T-cell (primary cell): ENCODE results near the gene PER2. TPM values are rescaled to one million over a fixed set of nuclear protein-coding genes. Genes with fewer than 3 reads are reported as not detected.
"Not testable (repeated sequence)": the region's sequence is repeated elsewhere in the genome, so short reads cannot be mapped to it uniquely, and the experiment has no call there.

Experiments used
- ATAC-seq, 4 experiments: fragments of 200-7000 bp in 3 of 4; fragments of 150-1000 bp in 1 of 4; cut with Tn5 transposase; replicated peaks in 1 of 4; 1 replicate in 3 of 4; 2 replicates in 1 of 4; pipeline ENCODE4 v1.10.0; 2021; ENCODE audit warnings: moderate library complexity in 3 of 4, mild to moderate bottlenecking in 2 of 4, moderate number of reproducible peaks in 1 of 4
- CTCF ChIA-PET, 2 donors: fragments of 300-600 bp; sonication (Branson Sonifier 250); formaldehyde crosslinking; loops; one replicate each; lab custom pipeline; 2022; ENCODE audit warnings: antibody characterized with exemption in 2 of 2; lab: Charles Lee
- POLR2A ChIA-PET, 2 donors: fragments of 300-600 bp; sonication (Branson Sonifier 250); formaldehyde crosslinking; loops; one replicate each; lab custom pipeline; 2022; ENCODE audit warnings: antibody characterized with exemption in 2 of 2; lab: Charles Lee
- DNase-seq, 35 experiments: peaks; one replicate each; pipeline versions ENCODE4 v3.0.0 to v3.0.0-alpha.2; 2013 to 2023
- H3K27ac ChIP-seq: one replicate; pipeline ENCODE4 v1.5.1; 2013; ENCODE audit warnings: low read length
- H3K27me3 ChIP-seq, 2 experiments: replicated peaks in 1 of 2; 1 replicate in 1 of 2; 2 replicates in 1 of 2; pipeline versions ENCODE4 v1.6.1 to v1.7.0; 2013; ENCODE audit warnings: low read length in 1 of 2, mixed read lengths in 1 of 2; ENCODE audit not compliant: control insufficient read depth in 2 of 2, insufficient read depth in 2 of 2; ENCODE audit errors: extremely low read depth in 1 of 2
- H3K36me3 ChIP-seq, 2 donors: 1 replicate in 1 of 2; 2 replicates in 1 of 2; pipeline versions ENCODE4 v1.6.1 to v1.7.0; 2013; ENCODE audit warnings: low read length in 1 of 2; ENCODE audit not compliant: control insufficient read depth in 2 of 2, insufficient read depth in 1 of 2; ENCODE audit errors: extremely low read depth in 1 of 2
- H3K4me1 ChIP-seq, 2 experiments: 1 replicate in 1 of 2; 2 replicates in 1 of 2; pipeline versions ENCODE4 v1.6.1 to v1.7.0; 2013; ENCODE audit warnings: low read length in 2 of 2, mixed read lengths in 1 of 2; ENCODE audit not compliant: insufficient read depth in 2 of 2, control insufficient read depth in 1 of 2; ENCODE audit errors: extremely low read depth in 1 of 2
- H3K4me3 ChIP-seq, 2 donors: 1 replicate in 1 of 2; 2 replicates in 1 of 2; pipeline versions ENCODE4 v1.5.1 to v1.7.0; 2013; ENCODE audit warnings: mild to moderate bottlenecking in 2 of 2, low read length in 1 of 2, moderate library complexity in 1 of 2; ENCODE audit not compliant: control insufficient read depth in 1 of 2; ENCODE audit errors: extremely low read depth in 1 of 2
- H3K9me3 ChIP-seq: 2 replicates; pipeline ENCODE4 v1.7.0; 2013
- H3K27ac Mint-ChIP-seq, 2 donors: one replicate each; pipeline ENCODE4 v1.8.0; 2020 to 2021; ENCODE audit warnings: mild to moderate bottlenecking in 2 of 2, mixed read lengths in 2 of 2
- H3K27me3 Mint-ChIP-seq, 2 donors: one replicate each; pipeline ENCODE4 v1.8.0; 2021 to 2022; ENCODE audit warnings: mixed read lengths in 2 of 2
- H3K36me3 Mint-ChIP-seq: one replicate; pipeline ENCODE4 v1.8.0; 2021; ENCODE audit warnings: mixed read lengths
- H3K4me1 Mint-ChIP-seq, 3 donors: one replicate each; pipeline ENCODE4 v1.8.0; 2020 to 2022; ENCODE audit warnings: mixed read lengths in 3 of 3, mild to moderate bottlenecking in 1 of 3
- H3K4me3 Mint-ChIP-seq, 3 donors: one replicate each; pipeline ENCODE4 v1.8.0; 2020 to 2022; ENCODE audit warnings: mild to moderate bottlenecking in 3 of 3, mixed read lengths in 3 of 3, moderate library complexity in 3 of 3
- H3K9me3 Mint-ChIP-seq, 3 donors: one replicate each; pipeline ENCODE4 v1.8.0; 2020 to 2022; ENCODE audit warnings: mixed read lengths in 3 of 3
- WGBS: methylation state at CpG from one replicate; pipeline ENCODE4 v1.1.5; 2013; ENCODE audit warnings: missing lambda C conversion rate; ENCODE audit not compliant: insufficient coverage; 5-methylcytosine and 5-hydroxymethylcytosine counted together
- total RNA-seq, 35 experiments: library from RNA in 6 of 35; stranded (reverse) in 6 of 35; fragments of 120-200 nt in 1 of 35; gene quantifications; one replicate each; pipeline versions ENCODE4 v1.2.1 to v1.2.4 and lab custom pipeline; 2013 to 2026

PER2 gene, protein sequence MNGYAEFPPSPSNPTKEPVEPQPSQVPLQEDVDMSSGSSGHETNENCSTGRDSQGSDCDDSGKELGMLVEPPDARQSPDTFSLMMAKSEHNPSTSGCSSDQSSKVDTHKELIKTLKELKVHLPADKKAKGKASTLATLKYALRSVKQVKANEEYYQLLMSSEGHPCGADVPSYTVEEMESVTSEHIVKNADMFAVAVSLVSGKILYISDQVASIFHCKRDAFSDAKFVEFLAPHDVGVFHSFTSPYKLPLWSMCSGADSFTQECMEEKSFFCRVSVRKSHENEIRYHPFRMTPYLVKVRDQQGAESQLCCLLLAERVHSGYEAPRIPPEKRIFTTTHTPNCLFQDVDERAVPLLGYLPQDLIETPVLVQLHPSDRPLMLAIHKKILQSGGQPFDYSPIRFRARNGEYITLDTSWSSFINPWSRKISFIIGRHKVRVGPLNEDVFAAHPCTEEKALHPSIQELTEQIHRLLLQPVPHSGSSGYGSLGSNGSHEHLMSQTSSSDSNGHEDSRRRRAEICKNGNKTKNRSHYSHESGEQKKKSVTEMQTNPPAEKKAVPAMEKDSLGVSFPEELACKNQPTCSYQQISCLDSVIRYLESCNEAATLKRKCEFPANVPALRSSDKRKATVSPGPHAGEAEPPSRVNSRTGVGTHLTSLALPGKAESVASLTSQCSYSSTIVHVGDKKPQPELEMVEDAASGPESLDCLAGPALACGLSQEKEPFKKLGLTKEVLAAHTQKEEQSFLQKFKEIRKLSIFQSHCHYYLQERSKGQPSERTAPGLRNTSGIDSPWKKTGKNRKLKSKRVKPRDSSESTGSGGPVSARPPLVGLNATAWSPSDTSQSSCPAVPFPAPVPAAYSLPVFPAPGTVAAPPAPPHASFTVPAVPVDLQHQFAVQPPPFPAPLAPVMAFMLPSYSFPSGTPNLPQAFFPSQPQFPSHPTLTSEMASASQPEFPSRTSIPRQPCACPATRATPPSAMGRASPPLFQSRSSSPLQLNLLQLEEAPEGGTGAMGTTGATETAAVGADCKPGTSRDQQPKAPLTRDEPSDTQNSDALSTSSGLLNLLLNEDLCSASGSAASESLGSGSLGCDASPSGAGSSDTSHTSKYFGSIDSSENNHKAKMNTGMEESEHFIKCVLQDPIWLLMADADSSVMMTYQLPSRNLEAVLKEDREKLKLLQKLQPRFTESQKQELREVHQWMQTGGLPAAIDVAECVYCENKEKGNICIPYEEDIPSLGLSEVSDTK (N-terminal part only)
- 10 to 100 TPM in 4 of 5 donors, 1 to 10 TPM in 1; 9.3 to 24.5 (median 13.0) TPM for total RNA-seq
- 6.2 TPM for total RNA-seq (2013)
- total RNA-seq (lab: John Stamatoyannopoulos, UW), result 17.3 to 173 (median 43.0) reads per million in 29 experiments

- Mint-ChIP-seq H3K4me1 (peaks cover 40 to 61% (median 55%) of the 10 kb centered on the region in 3 donors), H3K9me3 (no peaks in the 10 kb centered on the region), H3K36me3 (peaks cover 4% of the 10 kb centered on the region), H3K4me3 (peak within 1 kb of the TSS; percentile 90 to 96 (median 95)), H3K27ac (peak within 1 kb of the TSS; percentile 87 to 93), H3K27me3 (no peaks in the 10 kb centered on the region)
- peak within 1 kb of the TSS; percentile 78 for H3K27ac ChIP-seq
- ChIA-PET POLR2A (no interaction called here), CTCF (interaction anchor here in 1 of 2 donors (1.0 kb wide), 1 partner anchor 9 kb away, joined by 3 read pairs; no protein-coding TSS in a partner anchor)
- H3K27me3 ChIP-seq, result no peaks in the 10 kb centered on the region
- H3K4me3 ChIP-seq, result peak within 1 kb of the TSS; percentile 83 to 89
- no peaks in the 10 kb centered on the region for H3K9me3 ChIP-seq
- peaks cover 7 to 34% of the 10 kb centered on the region in 2 experiments for H3K4me1 ChIP-seq
- under 1% methylated on average over 58 of the region's 65 CpGs for WGBS
- ATAC-seq (peak in 3 of 4 experiments; percentile 17 to 42 (median 36)), DNase-seq (peak in 20 of 35 experiments; percentile 5 to 57 (median 24))
- no peaks in the 10 kb centered on the region for H3K36me3 ChIP-seq
Measured at GRCh38 chr2:238287737-238288649, at the start of gene PER2. Gene PER2, minus strand, starts transcription at chr2:238288610. Its CDS starts 10,674 bp downstream, at chr2:238277936.

GRCh38 chr2:238337846-238338245 lies 49.4 kb upstream of the PER2 start:
- no peak overlapping the region for H3K27ac Mint-ChIP-seq
- no peak overlapping the region for H3K4me3 ChIP-seq
- ATAC-seq, result no peak
- H3K9me3 Mint-ChIP-seq, result no peaks in the 10 kb centered on the region
- H3K27ac ChIP-seq, result no peak overlapping the region
- H3K4me1 Mint-ChIP-seq, result peaks cover 4 to 16% (median 11%) of the 10 kb centered on the region in 3 donors
- H3K27me3 ChIP-seq, result no peaks in the 10 kb centered on the region
- ChIA-PET POLR2A (no interaction called here), CTCF (interaction anchor here in 1 of 2 donors (0.6 kb wide), 1 partner anchor 366 kb away, joined by 3 read pairs; no protein-coding TSS in a partner anchor)
- peaks cover 4 to 9% of the 10 kb centered on the region in 2 donors for H3K36me3 ChIP-seq
- H3K4me3 Mint-ChIP-seq, result no peak overlapping the region
- no peaks in the 10 kb centered on the region for H3K9me3 ChIP-seq
- no peaks in the 10 kb centered on the region for H3K27me3 Mint-ChIP-seq
- no peak for DNase-seq
- peaks cover 21% of the 10 kb centered on the region for H3K36me3 Mint-ChIP-seq
- WGBS, result 84% methylated on average over 5 of the region's 5 CpGs
- H3K4me1 ChIP-seq, result no peaks in the 10 kb centered on the region

- ChIA-PET POLR2A (interaction anchor here in 1 of 2 donors (0.5 kb wide), 1 partner anchor 77 kb away, joined by 3 read pairs; no protein-coding TSS in a partner anchor), CTCF (interaction anchor here in 1 of 2 donors (0.6 kb wide), 1 partner anchor 365 kb away, joined by 3 read pairs; no protein-coding TSS in a partner anchor)
- no peaks in the 10 kb centered on the region for H3K4me1 ChIP-seq
- Mint-ChIP-seq H3K36me3 (peaks cover 24% of the 10 kb centered on the region), H3K27me3 (no peaks in the 10 kb centered on the region), H3K27ac (no peak overlapping the region), H3K4me1 (peaks cover 4 to 16% (median 11%) of the 10 kb centered on the region in 3 donors), H3K4me3 (no peak overlapping the region), H3K9me3 (no peaks in the 10 kb centered on the region)
- DNase-seq, result no peak
- no peaks in the 10 kb centered on the region for H3K9me3 ChIP-seq
- 94% methylated on average over 5 of the region's 5 CpGs for WGBS
- no peak for ATAC-seq
- H3K36me3 ChIP-seq, result peaks cover 4 to 9% of the 10 kb centered on the region in 2 donors
- no peak overlapping the region for H3K4me3 ChIP-seq
- no peak overlapping the region for H3K27ac ChIP-seq
- H3K27me3 ChIP-seq, result no peaks in the 10 kb centered on the region
Measured at GRCh38 chr2:238336793-238337444, 48.5 kb upstream of the PER2 start.

DNA sequence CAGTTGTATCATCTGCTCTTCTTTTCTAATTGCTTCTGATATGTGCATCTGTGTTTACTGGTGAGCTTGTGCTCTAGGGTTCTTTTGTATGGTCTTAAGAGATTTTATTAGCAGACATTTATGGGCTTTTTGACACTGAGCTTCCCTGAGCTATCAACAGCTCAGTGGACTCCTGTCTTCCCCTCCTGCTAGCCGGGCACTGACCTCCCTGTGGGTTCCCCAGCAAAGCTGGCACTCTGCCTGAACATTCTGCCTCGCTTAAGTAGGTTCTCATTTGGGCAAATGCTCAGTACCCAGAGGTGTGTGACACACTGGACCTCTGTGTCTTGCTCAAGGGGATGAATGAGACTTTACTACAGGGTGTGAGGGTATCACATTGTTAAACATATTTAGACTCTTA lies 47.7 kb upstream of the PER2 start:
- no peak for ATAC-seq
- Mint-ChIP-seq H3K36me3 (peaks cover 24% of the 10 kb centered on the region), H3K27me3 (no peaks in the 10 kb centered on the region), H3K4me1 (peaks cover 4 to 16% (median 11%) of the 10 kb centered on the region in 3 donors), H3K9me3 (no peaks in the 10 kb centered on the region), H3K4me3 (no peak overlapping the region), H3K27ac (no peak overlapping the region)
- DNase-seq, result no peak
- WGBS, result 78% methylated on average over 2 of the region's 2 CpGs
- Histone ChIP-seq H3K9me3 (no peaks in the 10 kb centered on the region), H3K27ac (no peak overlapping the region), H3K36me3 (peaks cover 4 to 9% of the 10 kb centered on the region in 2 donors), H3K4me1 (no peaks in the 10 kb centered on the region), H3K4me3 (no peak overlapping the region), H3K27me3 (no peaks in the 10 kb centered on the region)
- POLR2A ChIA-PET, result no interaction called here
- CTCF ChIA-PET, result no interaction called here

- H3K36me3 ChIP-seq, DNase-seq, H3K4me1 ChIP-seq, H3K27ac ChIP-seq, H3K4me3 ChIP-seq, POLR2A ChIA-PET, ATAC-seq, H3K27ac Mint-ChIP-seq, H3K27me3 ChIP-seq, H3K4me3 Mint-ChIP-seq, CTCF ChIA-PET, H3K9me3 ChIP-seq, H3K9me3 Mint-ChIP-seq, H3K27me3 Mint-ChIP-seq: not testable (repeated sequence)
- WGBS, result no CpG with 5 or more reads among the region's 8 CpGs
- H3K4me1 Mint-ChIP-seq, result peaks cover 4 to 16% (median 11%) of the 10 kb centered on the region in 3 donors
- peaks cover 24% of the 10 kb centered on the region for H3K36me3 Mint-ChIP-seq
Measured at GRCh38 chr2:238335591-238335990, 47.2 kb upstream of the PER2 start.
